ENCODE measurements around the gene COG4.

Gene COG4

DNA sequence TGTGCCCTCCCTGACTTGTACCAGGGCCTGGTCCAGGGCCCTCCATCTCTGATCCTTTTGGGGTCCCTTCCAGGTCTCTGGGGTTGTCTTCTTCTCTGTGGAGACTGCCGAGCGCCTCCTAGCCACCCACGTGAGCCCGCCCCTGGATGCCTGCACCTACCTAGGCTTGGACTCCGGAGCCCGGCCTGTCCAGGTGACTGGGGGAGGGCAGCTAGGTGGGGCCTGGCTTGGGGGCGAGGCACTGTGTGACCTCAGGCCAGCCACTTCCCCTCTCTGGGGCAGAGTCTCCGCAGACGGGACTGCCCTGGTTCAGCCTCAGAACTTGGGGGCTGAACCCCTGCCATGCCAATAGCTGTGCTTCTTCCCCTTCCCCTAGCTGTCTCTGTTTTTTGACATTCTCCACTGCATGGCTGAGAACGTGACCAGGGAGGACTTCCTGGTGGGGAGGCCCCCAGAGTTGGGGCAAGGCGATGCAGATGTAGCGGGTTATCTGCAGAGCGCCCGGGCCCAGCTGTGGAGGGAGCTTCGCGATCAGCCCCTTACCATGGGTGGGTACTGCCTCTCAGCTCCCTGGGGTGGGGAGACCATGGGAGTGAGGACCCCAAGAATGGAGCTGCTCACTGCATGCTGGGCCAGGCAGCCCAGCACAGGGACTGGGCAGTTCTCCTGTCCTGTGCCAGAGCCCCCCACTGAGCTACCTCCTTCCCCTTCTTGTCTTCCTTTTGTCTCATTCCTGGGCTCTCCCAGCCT, 54.4 kb downstream of the COG4 start:
- H3K4me3 ChIP-seq (ENCODE audit: low read depth, low read length): no peak overlapping the region
- no peak for DNase-seq (ENCODE audit: low read depth)
- TF ChIP-seq, protein P1, sequence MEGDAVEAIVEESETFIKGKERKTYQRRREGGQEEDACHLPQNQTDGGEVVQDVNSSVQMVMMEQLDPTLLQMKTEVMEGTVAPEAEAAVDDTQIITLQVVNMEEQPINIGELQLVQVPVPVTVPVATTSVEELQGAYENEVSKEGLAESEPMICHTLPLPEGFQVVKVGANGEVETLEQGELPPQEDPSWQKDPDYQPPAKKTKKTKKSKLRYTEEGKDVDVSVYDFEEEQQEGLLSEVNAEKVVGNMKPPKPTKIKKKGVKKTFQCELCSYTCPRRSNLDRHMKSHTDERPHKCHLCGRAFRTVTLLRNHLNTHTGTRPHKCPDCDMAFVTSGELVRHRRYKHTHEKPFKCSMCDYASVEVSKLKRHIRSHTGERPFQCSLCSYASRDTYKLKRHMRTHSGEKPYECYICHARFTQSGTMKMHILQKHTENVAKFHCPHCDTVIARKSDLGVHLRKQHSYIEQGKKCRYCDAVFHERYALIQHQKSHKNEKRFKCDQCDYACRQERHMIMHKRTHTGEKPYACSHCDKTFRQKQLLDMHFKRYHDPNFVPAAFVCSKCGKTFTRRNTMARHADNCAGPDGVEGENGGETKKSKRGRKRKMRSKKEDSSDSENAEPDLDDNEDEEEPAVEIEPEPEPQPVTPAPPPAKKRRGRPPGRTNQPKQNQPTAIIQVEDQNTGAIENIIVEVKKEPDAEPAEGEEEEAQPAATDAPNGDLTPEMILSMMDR (IDR thresholded peaks at IDR 0.05; ENCODE audit: low read depth, low read length, missing control alignments): no peak

DNA sequence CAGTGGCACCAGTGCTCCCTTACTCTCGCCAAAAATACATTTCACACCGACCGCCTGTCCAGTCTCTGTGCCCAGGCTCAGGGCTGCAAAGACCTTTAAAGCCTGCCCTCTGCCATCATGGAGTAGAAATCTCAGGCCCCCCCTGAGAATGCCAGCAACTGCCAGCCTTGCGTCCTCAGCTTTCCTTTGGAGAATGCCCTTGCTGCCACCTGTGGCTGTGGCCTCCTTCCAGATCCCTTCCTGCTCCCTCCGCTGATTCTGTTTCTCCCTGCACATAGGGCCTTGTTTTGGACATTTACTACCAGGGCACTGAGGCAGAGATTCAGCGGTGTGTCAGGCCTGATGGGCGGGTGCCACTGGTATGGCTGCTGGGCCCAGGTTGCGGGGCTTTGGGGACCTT, 55.7 kb downstream of the COG4 start:
- DNase-seq (ENCODE audit: low read depth): no peak
- H3K4me3 ChIP-seq (ENCODE audit: low read depth, low read length): no peak overlapping the region
- TF ChIP-seq, protein P1 (IDR thresholded peaks at IDR 0.05; ENCODE audit: low read depth, low read length, missing control alignments): no peak

DNA sequence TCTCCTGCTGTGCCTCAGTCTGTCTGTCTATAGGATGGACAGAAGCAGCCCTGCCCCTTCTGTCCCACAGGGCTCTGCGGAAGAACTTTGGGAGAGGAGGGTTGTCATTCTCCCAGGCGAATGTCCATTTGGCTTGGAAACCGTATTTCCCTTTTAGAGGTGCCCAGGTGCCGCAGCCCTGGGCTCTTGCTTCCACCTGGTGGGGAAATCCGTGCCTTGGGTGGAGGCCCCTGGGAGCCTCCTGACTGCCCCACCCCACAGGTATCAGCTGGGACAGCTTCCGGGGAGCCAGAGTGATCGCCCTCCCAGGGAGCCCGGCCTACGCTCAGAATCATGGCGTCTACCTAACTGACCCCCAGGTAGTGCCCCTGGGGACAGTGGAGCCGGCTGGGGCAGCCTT, 56.2 kb downstream of the COG4 start:
- TF ChIP-seq, protein P1 (IDR thresholded peaks at IDR 0.05; ENCODE audit: low read depth, low read length, missing control alignments): no peak
- no peak overlapping the region for H3K4me3 ChIP-seq (ENCODE audit: low read depth, low read length)
- no peak for DNase-seq (ENCODE audit: low read depth)

DNA sequence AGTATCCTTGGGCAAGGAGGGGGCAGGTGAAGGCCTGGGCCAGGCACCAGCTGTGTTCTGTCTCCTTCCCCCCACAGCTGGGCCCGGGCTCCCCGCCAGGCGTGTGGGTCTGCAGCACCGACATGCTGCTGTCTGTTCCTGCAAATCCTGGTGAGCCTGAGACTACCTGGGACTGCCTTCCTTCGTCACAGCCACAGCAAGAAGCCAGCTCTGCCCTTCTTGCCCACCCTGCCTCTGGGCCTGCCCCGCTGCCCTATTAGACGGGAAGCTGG, 56.6 kb downstream of the COG4 start:
- TF ChIP-seq, protein P1 (IDR thresholded peaks at IDR 0.05; ENCODE audit: low read depth, low read length, missing control alignments): no peak
- H3K4me3 ChIP-seq (ENCODE audit: low read depth, low read length): no peak overlapping the region
- DNase-seq (ENCODE audit: low read depth): no peak

DNA sequence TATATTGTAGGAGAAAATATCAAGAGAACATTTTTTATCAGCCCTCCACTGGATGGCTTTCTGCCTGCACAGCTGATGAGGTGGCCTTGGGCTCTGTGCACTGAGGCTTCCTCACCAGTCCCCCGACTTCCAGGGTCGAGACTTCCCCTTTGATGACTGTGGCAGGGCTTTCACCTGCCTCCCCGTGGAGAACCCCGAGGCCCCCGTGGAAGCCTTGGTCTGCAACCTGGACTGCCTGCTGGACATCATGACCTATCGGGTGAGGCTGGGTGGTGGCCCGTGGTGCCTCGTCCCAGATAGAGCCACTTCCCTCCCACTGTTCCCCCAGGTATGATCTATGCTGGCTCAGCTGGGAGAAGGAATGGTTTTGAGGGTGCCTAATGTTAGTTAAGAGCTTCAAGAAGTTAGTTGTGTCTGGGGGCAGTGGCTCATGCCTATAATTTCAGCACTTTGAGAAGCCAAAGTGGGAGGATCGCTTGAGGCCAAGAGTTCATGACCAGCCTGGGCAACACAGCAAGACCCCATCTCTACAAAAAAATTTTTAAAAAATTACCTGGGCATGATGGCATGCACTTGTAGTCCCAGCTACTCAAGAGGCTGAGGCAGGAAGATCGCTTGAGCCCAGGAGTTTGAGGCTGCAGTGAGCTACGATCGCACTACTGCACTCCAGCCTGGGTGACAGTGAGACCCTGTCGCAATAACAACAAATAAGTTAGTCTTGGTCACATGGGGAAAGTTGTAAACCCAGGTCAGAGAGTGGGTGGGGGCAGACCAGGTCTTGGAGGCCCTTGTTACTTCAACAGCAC, 57.2 kb downstream of the COG4 start:
- TF ChIP-seq, protein P1 (IDR thresholded peaks at IDR 0.05; ENCODE audit: low read depth, low read length, missing control alignments): no peak
- no peak overlapping the region for H3K4me3 ChIP-seq (ENCODE audit: low read depth, low read length)
- no peak for DNase-seq (ENCODE audit: low read depth)

DNA sequence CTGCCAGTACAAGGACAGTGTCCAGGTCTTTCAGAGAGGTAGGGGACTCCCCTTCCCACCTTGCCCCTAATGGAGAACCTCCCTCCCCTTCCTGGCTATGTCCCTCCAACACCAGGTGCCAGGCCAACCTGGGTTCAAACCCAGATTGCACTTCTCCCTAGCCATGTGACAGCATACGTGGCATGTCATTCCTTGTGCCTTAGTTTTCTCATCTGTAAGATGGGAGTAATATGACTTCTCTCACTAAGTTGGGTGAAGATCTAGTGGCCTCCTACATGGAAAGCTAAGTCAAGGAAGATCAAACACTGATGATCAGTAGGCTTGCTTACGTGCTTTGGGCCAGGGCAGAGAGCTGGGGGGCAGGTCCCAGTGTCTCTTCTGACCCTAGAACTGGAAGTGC, 60.1 kb downstream of the COG4 start:
- no peak overlapping the region for H3K4me3 ChIP-seq (ENCODE audit: low read depth, low read length)
- no peak for DNase-seq (ENCODE audit: low read depth)
- TF ChIP-seq, protein P1 (IDR thresholded peaks at IDR 0.05; ENCODE audit: low read depth, low read length, missing control alignments): no peak

Measured in GM12864 (cell line).